Measurements from ENCODE around the gene MAB21L4. TPM values are rescaled to one million over a fixed set of nuclear protein-coding genes. Genes with fewer than 3 reads are reported as not detected.

Gene MAB21L4
- total RNA-seq, 1 experiment from 2014 or later, result not detected

- Histone ChIP-seq H3K4me1 (ENCODE audit: control insufficient read depth in 1 of 2, insufficient read depth in 2 of 2, low read length in 2 of 2) (no peaks in the 10 kb centered on the region), H3K9ac (ENCODE audit: low read length) (no peak overlapping the region), H4K20me1 (ENCODE audit: insufficient read depth) (no peaks in the 10 kb centered on the region), H3K36me3 (ENCODE audit: control insufficient read depth in 1 of 2, insufficient read depth in 2 of 2, low read length in 2 of 2) (no peaks in the 10 kb centered on the region), H3K4me2 (ENCODE audit: low read length) (no peak overlapping the region), H3K9me3 (ENCODE audit: control insufficient read depth in 1 of 2, insufficient read depth in 1 of 2, low read depth in 1 of 2, low read length in 2 of 2) (no peaks in the 10 kb centered on the region), H3K4me3 (replicated peaks in 1 of 2; ENCODE audit: low read depth in 1 of 2, low read length in 2 of 2) (no peak overlapping the region), H3K79me2 (ENCODE audit: insufficient read depth, low read length) (no peaks in the 10 kb centered on the region), H3K27me3 (ENCODE audit: insufficient read depth, low read length) (no peaks in the 10 kb centered on the region), H2AFZ (ENCODE audit: low read depth, low read length, poor library complexity, severe bottlenecking) (no peak overlapping the region), H3K9me2 (ENCODE audit: insufficient read depth) (no peaks in the 10 kb centered on the region), H3K27ac (ENCODE audit: low read depth, low read length) (no peak overlapping the region)
- ChIA-PET CTCF (no interaction called here), POLR2A (no interaction called here), RAD21 (ENCODE audit: low non-redundant PET in 1 of 2, low total read pairs in 2 of 2, uncharacterized antibody in 2 of 2, unreplicated experiment in 2 of 2) (no interaction called here)
- DNase-seq (ENCODE audit: low read depth, low spot score) (no peak), ATAC-seq (no peak)
- no peak for TF ChIP-seq TCF7L2 (IDR thresholded peaks at IDR 0.05; ENCODE audit: borderline replicate concordance, extremely low read depth, insufficient read depth, insufficient read length)
- TF ChIP-seq SIN3A (IDR thresholded peaks at IDR 0.05; ENCODE audit: low read depth), result no peak
- no peak for TF ChIP-seq ATF3 (IDR thresholded peaks at IDR 0.05)
- no peak for TF ChIP-seq ELF1 (IDR thresholded peaks at IDR 0.05; ENCODE audit: borderline replicate concordance, low read depth)
- no peak for TF ChIP-seq EZH2 (IDR thresholded peaks at IDR 0.05)
- no peak for TF ChIP-seq EGR1 (IDR thresholded peaks at IDR 0.05; ENCODE audit: low read depth)
- no peak for TF ChIP-seq SP1 (IDR thresholded peaks at IDR 0.05; ENCODE audit: low read depth)
- no peak for TF ChIP-seq POLR2AphosphoS5 (IDR thresholded peaks at IDR 0.05; ENCODE audit: low read depth, low read length)
- no peak for TF ChIP-seq EZH2phosphoT487 (IDR thresholded peaks at IDR 0.05; ENCODE audit: borderline replicate concordance)
- TF ChIP-seq YY1 (IDR thresholded peaks at IDR 0.05; ENCODE audit: extremely low read depth, insufficient replicate concordance, low read depth, low read length), result no peak
- no peak for TF ChIP-seq SRF (IDR thresholded peaks at IDR 0.05; ENCODE audit: low read depth)
- intact Hi-C loops (cut with micrococcal nuclease), result no loop called here
- BruUV-seq (replicated peaks), result no TSS peak
Measured at GRCh38 chr2:240869956-240870875, 25.7 kb downstream of the MAB21L4 start.
